GM19467 (cell line): ENCODE data around the gene COL9A3.

ENCODE experiments used
- ATAC-seq: cut with Tn5 transposase; IDR thresholded peaks from one replicate; pipeline ENCODE4 v1.9.1; 2021; ENCODE audit warnings: mild to moderate bottlenecking, moderate library complexity; ENCODE audit not compliant: unreplicated experiment

The COL9A3 gene

DNA sequence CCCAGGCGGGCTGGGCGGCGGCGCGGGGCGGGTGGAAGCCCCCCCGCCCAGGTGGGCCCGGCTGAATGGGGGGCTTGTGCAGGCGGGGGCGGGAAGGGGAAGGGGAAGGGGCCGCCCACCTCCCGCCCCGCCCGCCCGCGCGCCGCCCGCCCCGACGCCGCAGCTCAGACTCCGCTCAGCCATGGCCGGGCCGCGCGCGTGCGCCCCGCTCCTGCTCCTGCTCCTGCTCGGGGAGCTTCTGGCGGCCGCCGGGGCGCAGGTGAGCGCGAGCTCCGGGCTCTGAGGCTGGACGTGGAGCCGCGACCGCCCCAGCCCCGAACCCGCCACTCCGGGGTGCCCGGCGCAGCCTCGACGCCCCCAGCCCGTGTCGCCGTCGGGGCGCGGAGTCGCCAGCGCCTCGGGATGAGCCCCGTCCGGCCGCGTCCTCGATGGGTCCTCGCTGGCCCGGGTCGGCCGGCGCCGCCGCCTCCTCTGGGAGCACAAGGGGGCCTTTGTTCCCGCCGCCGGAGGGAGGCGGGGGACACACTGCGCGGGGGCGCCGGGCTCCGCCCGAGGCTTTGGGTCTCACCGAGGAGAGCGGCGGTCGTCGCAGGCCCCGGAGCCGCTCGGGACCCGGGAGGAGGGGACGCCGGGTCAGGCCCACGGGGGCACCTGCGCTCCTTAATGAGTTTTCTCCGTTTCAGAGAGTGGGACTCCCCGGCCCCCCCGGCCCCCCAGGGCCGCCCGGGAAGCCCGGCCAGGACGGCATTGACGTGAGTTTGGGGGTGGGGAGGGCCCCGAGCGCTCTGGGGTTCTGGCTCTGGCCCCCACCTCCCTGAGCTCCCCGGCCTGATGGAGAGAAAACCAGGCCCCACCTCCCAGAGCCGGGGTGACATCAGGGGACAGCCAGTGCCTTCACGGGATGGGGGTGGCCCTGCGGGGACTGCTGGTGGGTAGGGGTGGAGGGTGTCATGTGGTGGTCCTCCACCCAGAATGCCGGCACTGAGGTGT lies at the start of gene COL9A3:
COL9A3 (plus strand) TSS at position 167 of the 990 bp plus-strand sequence; CDS start at position 182, 15 bp downstream.
- no peak for ATAC-seq

DNA sequence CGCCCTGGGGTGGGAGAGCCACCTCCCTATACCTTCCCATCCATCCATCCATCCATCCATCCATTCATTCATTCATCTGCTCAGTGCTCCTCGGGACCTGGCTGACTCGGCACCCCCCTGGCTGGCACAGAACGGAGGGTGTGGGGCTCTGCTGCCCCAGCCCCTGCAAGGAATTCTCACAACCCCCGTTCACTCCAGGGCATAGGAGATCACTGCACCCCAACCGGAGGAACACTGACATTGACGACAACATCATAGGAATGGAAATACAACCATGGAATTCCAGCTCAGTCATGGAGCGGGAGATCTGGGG lies 48.7 kb upstream of the COL9A3 start:
- no peak for ATAC-seq

DNA sequence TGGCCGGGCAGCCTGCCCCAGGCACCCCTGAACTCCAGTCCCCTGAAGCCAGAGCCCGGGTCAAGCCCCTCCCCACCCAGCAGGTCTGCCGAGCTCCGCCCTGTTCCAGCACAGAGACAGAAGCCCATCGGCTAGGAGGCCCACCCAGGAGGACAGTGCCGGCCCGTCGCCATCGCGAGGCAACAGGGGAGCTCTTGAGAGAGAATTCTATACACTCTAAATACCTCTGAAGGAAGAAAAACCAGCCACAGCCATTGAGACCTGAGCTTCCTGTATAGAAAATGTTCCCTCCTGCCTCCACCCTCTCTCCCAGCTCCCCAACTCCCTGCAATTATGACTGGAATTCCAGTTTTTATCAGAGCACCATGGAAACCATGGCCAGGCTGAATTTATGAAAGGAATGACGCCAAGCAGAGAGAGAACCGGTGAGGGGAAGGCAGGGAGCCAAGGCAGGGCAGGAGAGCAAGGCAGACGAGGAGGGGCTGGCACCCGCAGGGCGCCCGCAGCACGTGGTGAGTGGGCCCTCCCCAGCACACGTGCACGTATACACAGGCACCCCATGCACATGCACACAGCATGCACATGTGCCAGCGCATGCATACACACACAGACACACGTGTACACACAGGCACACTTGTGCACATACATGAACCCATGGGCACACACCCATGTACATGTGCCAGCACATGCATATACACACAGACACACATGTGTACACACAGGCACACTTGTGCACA lies 48.1 kb upstream of the COL9A3 start:
- no peak for ATAC-seq

DNA sequence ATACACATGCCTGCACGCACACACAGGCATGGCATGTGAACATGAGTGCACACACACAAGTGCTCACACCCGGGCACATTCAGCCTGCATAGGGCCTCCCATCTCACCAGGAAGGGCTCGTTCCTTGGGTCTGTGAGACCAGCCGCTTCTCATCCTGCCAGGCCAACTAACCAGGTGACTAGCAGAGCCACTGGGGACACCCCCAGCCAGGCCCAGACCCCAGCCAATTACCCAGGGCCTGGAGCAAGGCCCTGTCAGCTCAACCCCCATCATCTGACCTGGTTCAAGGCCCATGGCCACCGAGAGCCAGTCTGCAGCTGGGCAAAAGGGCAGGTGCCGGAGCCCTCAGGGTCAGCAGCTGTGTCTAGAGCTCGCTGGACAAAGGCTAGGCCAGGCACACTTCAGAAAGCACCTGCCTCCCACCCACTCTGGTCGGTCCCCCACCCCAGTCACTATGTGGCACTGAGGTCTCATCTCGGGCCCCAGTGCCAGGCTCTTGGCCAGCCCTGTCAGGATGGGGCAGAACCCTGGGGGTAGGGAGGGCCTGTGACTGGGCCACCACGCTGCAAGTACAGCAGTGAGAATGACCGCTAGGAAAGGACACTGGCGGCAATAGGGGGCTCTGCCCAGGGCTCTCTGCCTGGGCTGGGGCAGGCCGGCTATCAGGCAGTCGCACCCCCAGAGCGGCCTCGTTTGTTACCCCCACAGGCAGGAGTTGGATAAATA lies 47.3 kb upstream of the COL9A3 start:
- no peak for ATAC-seq

DNA sequence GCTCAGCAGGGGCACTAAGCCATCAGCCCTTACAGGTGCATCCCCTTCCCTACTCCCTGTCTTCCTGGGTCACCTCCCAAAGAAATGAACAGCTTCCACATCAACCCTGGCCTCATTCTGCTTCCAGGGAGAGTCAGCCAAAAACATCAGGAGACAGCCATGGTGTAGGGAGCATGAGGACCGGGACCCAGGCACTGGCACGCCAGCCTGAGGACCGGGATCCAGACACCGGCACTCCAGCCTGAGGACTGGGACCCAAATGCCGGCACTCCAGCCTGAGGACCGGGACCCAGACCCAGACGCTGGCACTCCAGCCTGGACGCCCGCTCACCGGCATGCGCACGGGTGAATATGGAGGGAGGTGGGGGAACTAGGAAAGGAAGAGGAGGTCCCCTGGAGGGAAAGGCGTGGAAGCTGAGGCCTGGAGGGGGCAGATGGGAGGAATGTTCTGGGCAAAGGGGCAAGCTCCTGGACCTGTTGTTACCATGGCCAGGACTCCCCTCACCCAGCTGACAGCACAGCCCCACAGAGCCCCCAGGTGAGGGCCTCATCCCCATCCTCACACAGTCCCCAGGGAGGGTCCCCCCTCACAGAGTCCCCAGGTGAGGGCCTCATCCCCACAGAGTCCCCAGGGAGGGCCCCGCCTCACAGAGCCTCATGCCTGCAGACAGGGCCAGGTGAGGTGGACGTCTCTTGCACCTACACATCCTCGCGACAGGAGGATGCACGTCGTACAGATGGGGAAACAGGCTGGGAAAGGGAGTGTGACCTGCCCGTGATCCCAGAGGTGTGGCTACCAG lies 46.5 kb upstream of the COL9A3 start:
- ATAC-seq, result no peak

DNA sequence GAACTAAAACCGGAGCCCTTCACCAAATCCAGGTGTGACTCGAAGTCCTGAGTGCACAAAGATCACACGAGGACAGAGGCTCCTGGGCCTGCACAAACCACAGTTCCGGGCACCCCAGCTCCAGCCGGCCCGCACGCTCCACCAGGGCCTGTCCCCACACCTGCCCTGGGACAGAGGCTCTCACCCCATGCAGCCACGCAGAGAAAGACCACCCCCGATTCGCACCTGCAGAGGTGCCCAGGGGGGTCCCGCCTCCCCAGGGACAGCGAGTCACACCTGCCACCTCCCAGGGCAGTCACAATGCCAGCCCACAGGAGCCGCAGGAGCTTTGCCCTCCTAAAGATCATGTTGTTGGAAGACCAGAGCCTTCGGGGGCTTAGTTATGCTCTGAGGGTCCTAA lies 45.9 kb upstream of the COL9A3 start:
- ATAC-seq, result no peak

DNA sequence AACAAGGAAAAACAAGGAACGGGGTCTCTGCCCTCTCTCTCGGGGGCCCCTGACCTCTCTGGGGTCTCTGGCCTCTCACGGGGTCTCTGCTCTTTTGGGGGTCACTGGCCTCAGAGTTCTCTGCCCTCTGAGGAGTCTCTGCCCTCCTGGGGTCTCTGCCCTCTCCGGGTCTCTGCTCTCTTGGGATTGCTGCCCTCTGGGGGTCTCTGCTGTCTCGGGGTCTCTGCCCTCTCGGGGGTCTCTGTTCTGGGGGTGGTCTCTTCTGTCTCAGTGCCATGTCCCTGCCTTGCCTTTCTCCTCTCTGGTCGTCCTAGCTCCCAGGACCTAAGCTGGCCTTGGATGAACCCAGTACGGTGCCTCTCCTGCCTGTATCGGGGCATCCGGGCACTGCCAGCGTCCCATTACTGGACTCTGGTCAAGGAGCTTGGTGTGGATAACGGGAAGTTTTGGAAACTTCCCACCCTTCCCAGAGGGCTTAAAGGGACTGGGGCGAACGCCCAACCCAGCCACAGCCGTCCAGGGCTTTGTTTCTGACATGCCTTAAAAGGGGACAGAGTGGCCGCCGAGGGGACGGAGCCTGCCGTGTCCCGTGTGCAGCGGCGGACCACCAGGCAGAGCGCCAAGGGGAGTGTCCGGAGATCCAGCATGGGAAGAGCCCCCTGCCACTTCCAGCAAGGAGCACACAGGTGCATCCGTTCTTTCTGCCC lies 45.3 kb upstream of the COL9A3 start:
- no peak for ATAC-seq

DNA sequence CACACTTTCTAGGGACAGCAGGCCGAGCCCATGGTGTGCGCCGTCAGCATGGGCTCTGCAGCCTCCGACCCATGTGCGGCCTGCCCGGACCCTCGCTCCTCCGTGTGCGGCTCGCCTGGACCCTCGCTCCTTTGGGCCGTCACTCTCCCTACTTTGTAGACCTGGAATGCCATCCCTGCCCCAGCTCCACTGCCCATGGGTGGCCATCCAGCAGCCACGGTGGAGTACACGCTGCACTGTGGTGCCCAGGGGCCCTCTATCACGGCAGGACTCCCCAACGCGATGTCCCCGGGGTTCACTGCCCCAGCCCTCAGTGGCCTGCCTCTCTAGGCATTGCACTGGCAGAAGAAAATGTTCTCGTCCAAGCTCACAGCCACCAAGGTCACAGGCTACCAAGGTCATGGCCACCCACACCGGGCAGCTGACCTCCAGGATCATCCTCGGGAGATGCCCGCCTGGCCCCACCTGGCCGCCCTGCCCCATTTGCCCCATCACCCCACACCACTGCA lies 44.7 kb upstream of the COL9A3 start:
- no peak for ATAC-seq

DNA sequence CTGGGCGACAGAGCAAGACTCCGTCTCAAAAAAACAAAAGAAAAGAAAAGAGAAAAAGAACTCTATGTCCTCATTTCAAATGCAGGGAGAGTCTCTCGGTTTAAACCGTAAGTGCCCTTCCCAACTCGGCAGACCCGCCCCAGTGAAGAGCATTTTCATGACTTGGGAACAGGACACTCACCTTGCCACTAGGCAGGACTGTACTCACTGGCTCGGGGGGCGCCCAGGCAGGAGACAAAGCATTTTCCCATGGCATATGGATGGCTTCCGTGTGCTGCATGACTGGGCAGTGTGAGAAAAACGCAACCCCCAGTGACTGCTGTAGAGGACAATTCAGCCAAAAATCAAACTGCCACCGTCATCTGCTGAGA lies 44.2 kb upstream of the COL9A3 start:
- ATAC-seq, result no peak

DNA sequence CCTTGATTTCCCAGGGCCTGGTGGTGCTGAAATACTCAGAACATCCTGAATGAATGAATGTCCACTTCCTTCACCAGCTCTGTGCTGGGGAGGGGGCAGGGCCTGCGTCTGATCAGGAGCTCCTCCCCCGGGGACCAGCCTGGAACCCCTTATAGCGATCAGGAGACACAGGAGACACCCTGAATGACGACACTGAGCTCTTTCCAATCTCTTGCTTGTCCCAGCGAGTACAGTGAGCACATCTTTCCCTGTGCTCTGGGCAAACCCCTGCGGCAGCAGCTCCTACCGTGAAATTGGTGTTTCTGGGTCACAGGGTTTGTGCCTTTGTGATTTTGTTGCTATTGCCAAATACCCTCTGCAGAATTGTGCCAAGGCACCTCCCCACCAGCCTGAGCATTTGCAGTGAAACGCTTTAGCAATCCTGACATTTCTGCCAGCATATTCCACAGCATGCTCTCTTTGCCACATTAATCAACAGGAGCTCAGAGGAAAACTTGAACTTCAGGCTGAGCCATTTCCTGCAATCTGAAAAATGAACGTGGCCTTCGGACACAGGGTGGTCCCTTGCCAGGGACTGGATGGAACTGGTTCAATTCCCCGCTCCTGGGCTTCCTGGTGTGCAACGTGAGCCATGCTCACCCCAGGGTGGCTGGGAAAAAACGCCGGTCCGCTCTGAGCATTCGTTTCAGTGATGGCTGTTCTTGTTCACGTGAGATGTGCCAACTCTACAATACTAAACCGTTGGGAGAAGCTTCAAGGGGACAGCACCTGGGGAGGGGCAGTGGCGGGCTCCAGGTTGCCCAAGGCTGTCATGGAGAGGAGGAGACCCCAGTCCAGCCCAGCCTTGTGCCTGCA lies 43.6 kb upstream of the COL9A3 start:
- no peak for ATAC-seq

DNA sequence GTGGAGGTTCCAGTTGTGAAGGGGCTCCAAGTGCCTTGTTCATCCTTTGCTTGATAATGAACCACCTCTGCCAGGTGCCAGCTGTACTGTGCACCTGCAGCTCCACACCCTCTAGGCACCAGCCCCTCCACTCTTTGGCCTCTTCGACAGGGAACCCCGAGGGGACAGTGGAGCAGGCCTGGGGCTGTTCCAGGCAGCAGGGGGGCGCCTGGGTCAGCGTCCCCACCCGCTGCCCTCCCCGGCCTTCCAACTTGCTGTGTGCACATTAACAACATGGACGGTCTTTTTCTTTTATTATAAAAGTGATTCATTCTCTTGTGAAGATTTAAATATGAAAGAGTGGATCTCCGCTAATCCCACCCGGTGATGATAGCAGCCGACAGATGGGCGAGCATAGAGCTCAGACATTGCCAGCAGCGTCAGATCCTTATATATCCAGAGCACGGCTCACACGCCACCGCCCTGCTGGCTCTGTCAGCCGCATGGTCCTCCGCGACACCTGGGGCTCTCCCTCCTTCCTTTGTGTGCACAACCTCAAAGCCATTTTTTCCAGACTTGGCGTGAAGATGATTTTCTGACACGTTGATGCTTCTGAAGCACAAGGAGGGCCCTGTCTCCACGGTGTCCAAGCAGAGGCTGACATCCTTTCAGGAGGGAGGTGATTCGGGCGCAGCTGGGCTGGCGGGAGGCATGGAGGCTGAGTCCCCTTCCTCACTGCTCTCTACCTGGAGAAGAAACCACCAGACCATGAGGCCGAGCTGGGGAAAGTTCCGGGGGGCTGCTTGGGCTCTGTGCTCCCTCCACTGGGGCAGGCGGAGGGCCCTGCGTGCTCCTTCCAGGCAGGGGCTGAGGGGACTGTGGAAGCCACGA lies 42.8 kb upstream of the COL9A3 start:
- ATAC-seq, result no peak

DNA sequence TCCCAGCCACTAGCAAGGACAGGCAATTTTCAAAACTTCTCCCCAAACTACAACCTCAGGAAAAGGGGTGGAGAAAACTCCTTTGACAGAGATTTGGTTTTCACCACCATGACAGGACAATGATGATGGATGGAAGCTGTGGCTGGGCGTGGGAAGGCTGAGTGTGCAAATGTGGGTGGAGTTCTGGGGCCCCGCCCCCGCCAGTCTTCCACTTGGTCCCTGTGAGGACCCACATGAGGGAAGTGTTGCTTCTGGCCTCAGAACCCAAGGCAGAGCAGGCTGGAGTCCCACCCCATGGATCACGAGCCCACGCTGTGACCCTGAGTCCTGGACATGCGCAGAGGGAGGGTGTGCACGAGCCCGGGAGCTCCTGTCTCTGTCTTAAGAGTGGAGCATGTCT lies 42.1 kb upstream of the COL9A3 start:
- no peak for ATAC-seq

DNA sequence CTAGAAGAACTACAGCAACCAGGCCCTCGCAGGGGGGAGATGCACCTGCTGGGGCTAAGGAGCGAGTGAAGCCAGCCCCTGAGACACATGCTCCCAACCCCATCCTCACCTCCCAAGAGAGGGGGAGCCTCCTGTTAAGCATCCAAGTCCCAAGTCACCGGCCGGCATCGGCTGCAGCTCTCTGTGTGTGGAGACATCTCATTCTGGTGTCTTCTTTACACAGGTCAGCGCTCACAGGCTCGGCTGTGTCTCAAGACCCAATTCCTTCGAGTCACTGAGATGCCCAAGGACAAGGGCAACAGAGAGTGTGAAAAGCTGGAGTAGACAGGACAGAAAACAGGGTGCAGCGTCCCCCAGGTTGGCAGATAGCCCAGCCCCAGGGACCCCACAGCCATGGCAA lies 41.6 kb upstream of the COL9A3 start:
- ATAC-seq, result no peak

DNA sequence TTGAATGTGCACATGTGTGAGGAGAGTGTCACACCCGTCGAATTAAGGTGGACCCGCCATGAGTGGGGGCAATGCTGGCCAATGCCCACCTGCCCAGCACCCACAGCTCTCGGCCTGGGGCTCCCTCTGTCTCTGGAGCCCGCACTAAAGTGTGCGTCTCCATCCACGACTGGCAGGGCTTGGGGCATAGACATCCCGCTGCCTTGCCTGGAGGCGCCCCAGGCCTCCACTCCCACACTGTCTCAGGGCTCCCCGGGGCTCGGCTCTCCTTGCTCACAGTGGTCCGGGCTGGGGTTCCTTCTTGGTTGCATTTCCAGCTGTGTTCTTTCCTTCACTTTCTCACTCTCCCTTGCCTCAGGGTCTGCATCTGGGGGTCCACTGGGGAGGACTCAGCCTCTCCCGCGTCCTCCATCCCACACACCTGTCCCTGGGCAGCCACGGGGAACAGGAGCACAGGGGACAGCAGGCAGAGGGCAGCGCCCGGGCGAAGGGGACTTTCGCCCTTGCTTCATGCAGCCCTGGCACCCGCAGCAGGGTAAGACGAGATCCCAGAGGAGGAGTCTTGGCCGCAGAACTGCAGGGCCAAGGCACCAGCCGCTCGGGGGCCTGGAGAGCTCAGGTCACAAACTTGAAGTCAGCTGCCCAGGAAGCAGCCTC lies 40.7 kb upstream of the COL9A3 start:
- no peak for ATAC-seq

DNA sequence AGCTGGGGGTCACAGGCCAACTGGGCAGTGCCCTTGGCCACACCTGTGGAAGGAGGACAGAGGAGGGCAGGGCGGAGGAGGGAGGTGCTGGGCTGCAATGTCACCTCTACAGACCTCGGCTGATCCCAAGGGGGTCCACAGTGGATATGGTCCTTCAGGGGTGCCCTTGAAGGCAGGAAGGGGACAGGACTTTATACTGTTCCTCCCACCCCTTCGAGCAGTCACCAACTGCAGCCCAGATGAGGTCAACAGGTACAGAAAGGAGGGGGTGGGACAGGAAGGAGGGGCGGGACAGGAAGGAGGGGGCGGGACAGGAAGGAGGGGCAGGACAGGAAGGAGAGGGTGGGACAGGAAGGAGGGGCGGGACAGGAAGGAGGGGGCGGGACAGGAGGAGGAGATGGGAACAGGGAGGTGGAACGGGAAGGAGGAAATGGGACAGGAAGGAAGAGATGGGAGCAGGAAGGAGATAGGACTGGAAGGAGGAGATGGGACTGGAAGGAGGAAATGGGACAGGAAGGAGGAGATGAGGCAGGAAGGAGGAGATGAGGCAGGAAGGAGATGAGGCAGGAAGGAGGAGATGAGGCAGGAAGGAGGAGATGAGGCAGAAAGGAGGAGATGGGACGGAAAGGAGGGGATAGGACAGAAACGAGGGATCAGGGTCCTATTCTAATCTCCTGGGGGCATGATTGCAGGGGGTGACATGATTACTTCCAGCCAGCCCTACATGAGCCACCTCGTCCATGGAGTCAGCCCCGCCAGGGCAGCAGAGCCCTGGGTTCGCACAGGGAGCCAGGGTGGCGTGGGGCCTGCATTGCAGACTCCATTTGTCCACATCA lies 39.9 kb upstream of the COL9A3 start:
- no peak for ATAC-seq

DNA sequence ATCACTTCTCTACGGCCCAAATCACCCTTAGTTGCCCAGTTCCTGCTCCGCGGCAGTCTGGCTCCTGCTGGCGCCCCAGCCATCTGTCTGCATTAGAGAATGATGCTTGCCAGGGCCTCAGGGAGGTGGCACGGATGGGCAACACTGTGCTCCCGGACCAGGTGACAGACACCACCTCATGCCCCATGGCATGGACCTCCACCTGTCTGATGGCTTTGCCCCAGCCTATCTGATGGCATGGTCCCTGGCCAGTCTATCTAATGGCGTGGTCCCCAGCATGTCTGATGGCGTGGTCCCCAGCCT lies 39.4 kb upstream of the COL9A3 start:
- no peak for ATAC-seq

DNA sequence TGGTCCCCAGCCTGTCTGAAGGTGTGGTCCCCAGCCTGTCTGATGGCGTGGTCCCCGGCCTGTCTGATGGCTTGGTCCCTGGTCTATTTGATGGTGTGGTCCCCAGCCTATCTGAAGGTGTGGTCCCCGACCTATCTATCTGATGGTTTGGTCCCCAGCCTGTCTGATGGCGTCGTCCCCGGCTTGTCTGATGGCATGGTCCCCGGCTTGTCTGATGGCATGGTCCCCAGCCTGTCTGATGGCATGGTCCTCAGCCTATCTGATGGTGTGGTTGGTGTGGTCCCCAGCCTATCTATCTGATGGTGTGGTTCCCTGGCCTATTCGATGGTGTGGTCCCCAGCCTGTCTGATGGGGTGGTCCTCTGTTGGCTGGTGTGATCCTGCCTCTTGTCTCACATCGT lies 38.8 kb upstream of the COL9A3 start:
- no peak for ATAC-seq
